ENCODE measurements around the gene CAMK4.

GRCh38 chr5:111472579-111472978 lies 248.4 kb downstream of the CAMK4 start:
- TF ChIP-seq CTCF (IDR thresholded peaks at IDR 0.05): no peak
- TF ChIP-seq EP300 (IDR thresholded peaks at IDR 0.05): no peak
- TF ChIP-seq POLR2A (IDR thresholded peaks at IDR 0.05): no peak

All from gastroesophageal sphincter (tissue), 3 donors.